Testis (tissue), 2 donors: ENCODE data around the gene SOX14.

Experiments
- POLR2A ChIP-seq: fragments of 450-650 bp; IDR thresholded peaks from one replicate; pipeline ENCODE4 v1.6.1; 2017; ENCODE audit warnings: antibody characterized with exemption, mild to moderate bottlenecking, moderate library complexity
- TF ChIP-seq, protein P1 (sequence below), 3 experiments: fragments of 450-650 bp in 2 of 3; fragments of 200-600 bp in 1 of 3; sonication (generic) in 1 of 3; IDR thresholded peaks; one replicate each; pipeline ENCODE4 v1.5.1; 2016 to 2019; ENCODE audit warnings: antibody characterized with exemption in 3 of 3, mild to moderate bottlenecking in 2 of 3, moderate library complexity in 1 of 3

- no peak for TF ChIP-seq POLR2A
- TF ChIP-seq, protein P1, sequence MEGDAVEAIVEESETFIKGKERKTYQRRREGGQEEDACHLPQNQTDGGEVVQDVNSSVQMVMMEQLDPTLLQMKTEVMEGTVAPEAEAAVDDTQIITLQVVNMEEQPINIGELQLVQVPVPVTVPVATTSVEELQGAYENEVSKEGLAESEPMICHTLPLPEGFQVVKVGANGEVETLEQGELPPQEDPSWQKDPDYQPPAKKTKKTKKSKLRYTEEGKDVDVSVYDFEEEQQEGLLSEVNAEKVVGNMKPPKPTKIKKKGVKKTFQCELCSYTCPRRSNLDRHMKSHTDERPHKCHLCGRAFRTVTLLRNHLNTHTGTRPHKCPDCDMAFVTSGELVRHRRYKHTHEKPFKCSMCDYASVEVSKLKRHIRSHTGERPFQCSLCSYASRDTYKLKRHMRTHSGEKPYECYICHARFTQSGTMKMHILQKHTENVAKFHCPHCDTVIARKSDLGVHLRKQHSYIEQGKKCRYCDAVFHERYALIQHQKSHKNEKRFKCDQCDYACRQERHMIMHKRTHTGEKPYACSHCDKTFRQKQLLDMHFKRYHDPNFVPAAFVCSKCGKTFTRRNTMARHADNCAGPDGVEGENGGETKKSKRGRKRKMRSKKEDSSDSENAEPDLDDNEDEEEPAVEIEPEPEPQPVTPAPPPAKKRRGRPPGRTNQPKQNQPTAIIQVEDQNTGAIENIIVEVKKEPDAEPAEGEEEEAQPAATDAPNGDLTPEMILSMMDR (IDR thresholded peaks at IDR 0.05): no peak
Measured at GRCh38 chr3:137770835-137771399, 6.8 kb downstream of the SOX14 start.
